HUES6 (cell line): ENCODE measurements around the gene EEF1AKMT3.

Source experiments
- H3K27ac ChIP-seq: 2 replicates; pipeline ENCODE4 v1.7.0; 2013; ENCODE audit warnings: low read depth, mild to moderate bottlenecking, low read length, inconsistent platforms
- H3K27me3 ChIP-seq: 2 replicates; pipeline ENCODE4 v1.6.1; 2013; ENCODE audit warnings: low read length; ENCODE audit not compliant: control insufficient read depth, insufficient read depth
- H3K36me3 ChIP-seq: 2 replicates; pipeline ENCODE4 v1.6.1; 2013; ENCODE audit warnings: low read length; ENCODE audit not compliant: control insufficient read depth, insufficient read depth
- H3K4me1 ChIP-seq: 2 replicates; pipeline ENCODE4 v1.6.1; 2013; ENCODE audit warnings: low read length; ENCODE audit not compliant: control insufficient read depth, insufficient read depth
- H3K4me3 ChIP-seq: 2 replicates; pipeline ENCODE4 v1.5.1; 2013; ENCODE audit warnings: low read depth, low read length
- H3K9ac ChIP-seq: one replicate; pipeline ENCODE4 v1.6.1; 2013; ENCODE audit warnings: mild to moderate bottlenecking, low read length
- H3K9me3 ChIP-seq: 2 replicates; pipeline ENCODE4 v1.6.1; 2013; ENCODE audit warnings: low read depth, low read length; ENCODE audit not compliant: control insufficient read depth, insufficient read depth

EEF1AKMT3 gene

DNA sequence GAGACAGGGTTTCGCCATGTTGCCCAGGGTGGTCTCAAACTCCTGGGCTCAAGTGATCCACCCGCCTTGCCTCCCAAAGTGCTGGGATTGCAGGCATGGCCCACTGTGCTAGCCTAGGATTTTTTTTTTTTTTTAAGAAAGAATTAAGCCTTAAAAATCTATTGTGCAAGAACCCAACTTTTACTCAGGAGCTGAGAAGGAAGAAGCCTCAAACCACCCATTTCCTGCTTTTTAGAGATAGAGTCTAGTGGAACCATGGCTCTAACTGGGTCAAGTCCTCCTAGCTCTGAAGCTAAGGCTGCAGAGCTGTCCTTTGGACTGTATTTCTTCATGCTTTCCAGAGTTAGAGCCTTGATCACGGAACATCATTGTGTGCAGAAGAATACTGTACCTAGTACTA, 8.8 kb downstream of the EEF1AKMT3 start:
- H3K27me3 ChIP-seq, result no peaks in the 10 kb centered on the region
- no peak overlapping the region for H3K27ac ChIP-seq
- no peak overlapping the region for H3K9ac ChIP-seq
- no peak overlapping the region for H3K4me3 ChIP-seq
- H3K9me3 ChIP-seq, result no peaks in the 10 kb centered on the region
- peaks cover 17% of the 10 kb centered on the region for H3K36me3 ChIP-seq
- no peaks in the 10 kb centered on the region for H3K4me1 ChIP-seq

DNA sequence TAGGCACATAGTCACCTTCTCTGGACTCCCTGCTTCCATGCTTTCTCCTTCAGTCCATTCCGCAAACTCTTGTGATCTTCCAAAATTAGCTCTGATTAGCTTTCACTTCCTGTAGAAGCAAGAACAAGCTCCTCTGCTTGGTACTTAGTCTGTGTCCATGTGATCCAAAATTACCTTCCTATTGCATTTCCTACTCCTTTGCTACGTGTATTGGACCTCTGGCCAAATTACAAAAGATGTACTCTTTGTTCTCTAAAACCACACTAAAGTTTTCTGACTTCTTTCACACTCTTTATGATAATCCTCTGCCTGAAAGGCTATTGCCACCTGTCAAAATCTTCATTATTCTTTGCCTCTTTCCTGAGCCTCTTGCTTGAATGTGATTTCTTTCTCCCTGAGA, 9.4 kb downstream of the EEF1AKMT3 start:
- no peaks in the 10 kb centered on the region for H3K9me3 ChIP-seq
- peaks cover 22% of the 10 kb centered on the region for H3K36me3 ChIP-seq
- no peak overlapping the region for H3K27ac ChIP-seq
- H3K27me3 ChIP-seq, result no peaks in the 10 kb centered on the region
- no peak overlapping the region for H3K9ac ChIP-seq
- no peak overlapping the region for H3K4me3 ChIP-seq
- no peaks in the 10 kb centered on the region for H3K4me1 ChIP-seq

DNA sequence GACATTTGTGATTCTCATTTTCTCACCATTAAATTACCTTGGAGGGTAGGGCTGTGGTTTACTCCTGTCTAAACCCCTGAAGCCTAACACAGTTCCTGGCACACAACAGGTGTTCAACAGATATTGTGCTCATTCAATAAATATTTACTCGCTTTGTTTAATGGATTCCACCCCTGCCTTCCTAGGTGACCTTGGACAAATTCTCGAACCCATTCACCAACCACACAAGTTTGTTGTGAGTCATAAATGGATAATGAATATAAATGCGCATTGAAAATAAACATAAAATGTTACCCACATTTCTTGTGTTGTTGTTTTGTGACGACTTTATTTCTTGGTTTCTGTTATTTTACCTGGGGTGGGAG, 9.8 kb downstream of the EEF1AKMT3 start:
- Histone ChIP-seq H3K27ac (no peak overlapping the region), H3K36me3 (peaks cover 27% of the 10 kb centered on the region), H3K4me1 (no peaks in the 10 kb centered on the region), H3K9me3 (no peaks in the 10 kb centered on the region), H3K9ac (no peak overlapping the region), H3K4me3 (peak overlapping the region; percentile 86; the same call in 1 of the 2 replicates), H3K27me3 (no peaks in the 10 kb centered on the region)

DNA sequence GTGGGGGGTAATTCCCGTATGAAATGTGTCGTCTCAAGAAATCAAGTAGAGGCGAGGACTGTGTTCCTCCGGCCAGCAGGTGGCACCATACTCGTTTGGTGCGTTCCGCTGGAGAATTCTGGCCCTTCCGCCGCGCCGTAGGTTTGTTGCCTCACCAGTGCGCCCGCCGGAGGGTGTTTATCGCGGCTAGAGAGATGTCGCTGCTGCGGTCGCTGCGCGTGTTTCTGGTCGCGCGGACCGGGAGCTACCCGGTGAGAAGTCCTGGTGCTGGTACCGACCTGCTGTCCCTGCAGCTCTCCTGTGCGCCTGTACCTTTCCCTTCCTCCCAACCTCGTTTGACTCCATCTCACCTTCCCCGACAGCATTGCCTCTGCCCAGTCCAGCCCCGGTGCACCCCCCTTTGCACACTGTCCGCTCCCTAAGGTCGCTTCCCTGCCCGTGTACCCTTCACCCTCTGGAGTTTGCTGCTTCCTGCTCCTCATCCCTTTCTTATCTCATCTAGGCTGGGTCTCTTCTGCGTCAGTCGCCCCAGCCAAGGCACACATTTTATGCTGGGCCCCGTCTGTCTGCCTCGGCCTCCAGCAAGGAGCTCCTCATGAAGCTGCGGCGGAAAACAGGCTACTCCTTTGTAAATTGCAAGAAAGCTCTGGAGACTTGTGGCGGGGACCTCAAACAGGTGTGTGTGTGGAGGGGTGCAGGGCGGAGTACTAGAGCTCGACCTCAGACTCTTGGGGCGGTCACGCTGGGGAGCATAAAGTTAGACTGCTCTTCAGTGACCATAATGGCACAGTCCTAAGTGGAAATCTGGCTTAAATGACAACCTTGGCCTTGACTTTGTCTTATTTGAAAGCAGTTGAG, 10.4 kb downstream of the EEF1AKMT3 start, which contains the start of gene TSFM:
TSFM (plus strand) TSS at position 180 of the 858 bp plus-strand sequence; CDS start at position 195, 15 bp downstream.
- H3K27ac ChIP-seq, result no peak within 1 kb of the TSS
- no peaks in the 10 kb centered on the region for H3K27me3 ChIP-seq
- H3K4me1 ChIP-seq, result no peaks in the 10 kb centered on the region
- H3K36me3 ChIP-seq, result peaks cover 32% of the 10 kb centered on the region
- H3K9ac ChIP-seq, result peak within 1 kb of the TSS; percentile 81
- peak within 1 kb of the TSS; percentile 86 for H3K4me3 ChIP-seq
- H3K9me3 ChIP-seq, result no peaks in the 10 kb centered on the region

DNA sequence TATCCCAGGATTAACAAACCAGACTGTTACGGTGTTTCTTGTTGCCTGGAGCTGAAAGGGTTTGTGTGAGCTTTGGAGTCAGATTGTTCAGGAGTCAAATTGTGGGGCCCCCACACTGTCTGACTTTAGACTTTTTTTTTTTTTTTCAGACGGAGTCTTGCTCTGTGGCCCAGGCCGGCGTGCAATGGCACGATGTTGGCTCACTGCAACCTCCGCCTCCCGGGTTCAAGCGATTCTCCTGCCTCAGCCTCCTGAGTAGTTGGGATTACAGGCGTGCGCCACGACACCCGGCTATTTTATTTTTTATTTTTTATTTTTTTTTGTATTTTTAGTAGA, 11.0 kb downstream of the EEF1AKMT3 start:
- H3K9ac ChIP-seq, result peak overlapping the region; percentile 81
- H3K36me3 ChIP-seq, result peaks cover 36% of the 10 kb centered on the region
- H3K9me3 ChIP-seq, result no peaks in the 10 kb centered on the region
- H3K27me3 ChIP-seq, result no peaks in the 10 kb centered on the region
- peak overlapping the region; percentile 86 for H3K4me3 ChIP-seq
- H3K27ac ChIP-seq, result no peak overlapping the region
- no peaks in the 10 kb centered on the region for H3K4me1 ChIP-seq

DNA sequence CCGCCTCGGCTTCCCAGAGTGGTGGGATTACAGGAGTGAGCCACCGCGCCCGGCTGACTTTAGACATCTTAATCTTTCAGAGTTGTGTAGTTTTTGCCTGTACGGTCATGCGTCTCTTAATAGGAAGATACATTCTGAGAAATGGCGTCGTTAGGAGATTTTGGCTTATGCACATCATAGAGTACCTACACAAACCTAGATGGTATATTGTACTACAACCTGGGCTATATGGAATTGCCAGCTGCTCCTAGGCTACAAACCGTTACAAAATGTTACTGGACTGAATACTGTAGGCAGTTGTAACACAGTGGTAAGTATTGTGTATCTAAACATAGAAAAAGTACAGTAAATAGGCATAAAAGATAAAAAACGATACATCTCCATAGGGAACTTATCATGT, 11.4 kb downstream of the EEF1AKMT3 start:
- H3K9ac ChIP-seq, result no peak overlapping the region
- 0 out of 2 replicates have a peak overlapping the region, but pooled peaks have one; percentile 16 for H3K4me3 ChIP-seq
- H3K9me3 ChIP-seq, result no peaks in the 10 kb centered on the region
- H3K27me3 ChIP-seq, result no peaks in the 10 kb centered on the region
- peaks cover 39% of the 10 kb centered on the region for H3K36me3 ChIP-seq
- no peaks in the 10 kb centered on the region for H3K4me1 ChIP-seq
- no peak overlapping the region for H3K27ac ChIP-seq

DNA sequence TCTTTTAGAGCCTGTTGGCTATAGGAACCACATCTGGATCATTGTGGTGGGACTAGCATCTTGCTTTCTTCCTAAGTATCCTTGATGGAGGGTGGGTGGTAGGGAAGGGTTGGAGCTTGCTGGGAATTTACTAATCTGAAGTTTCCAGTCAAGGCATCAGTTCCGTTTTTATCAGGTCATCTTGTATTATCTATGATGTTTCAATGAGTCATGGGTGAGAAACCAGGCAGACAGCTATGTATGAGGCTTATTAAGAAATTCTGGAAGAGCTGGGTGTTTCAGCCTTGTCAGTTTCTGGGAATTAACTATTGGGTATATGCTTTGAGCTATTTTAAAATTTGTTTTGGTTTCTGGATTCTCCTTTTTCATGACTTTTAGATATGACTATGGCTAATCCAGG, 21.5 kb downstream of the EEF1AKMT3 start:
- Histone ChIP-seq H3K9ac (no peak overlapping the region), H3K4me1 (no peaks in the 10 kb centered on the region), H3K36me3 (peaks cover 76% of the 10 kb centered on the region), H3K27me3 (no peaks in the 10 kb centered on the region), H3K4me3 (no peak overlapping the region), H3K9me3 (no peaks in the 10 kb centered on the region), H3K27ac (no peak overlapping the region)

DNA sequence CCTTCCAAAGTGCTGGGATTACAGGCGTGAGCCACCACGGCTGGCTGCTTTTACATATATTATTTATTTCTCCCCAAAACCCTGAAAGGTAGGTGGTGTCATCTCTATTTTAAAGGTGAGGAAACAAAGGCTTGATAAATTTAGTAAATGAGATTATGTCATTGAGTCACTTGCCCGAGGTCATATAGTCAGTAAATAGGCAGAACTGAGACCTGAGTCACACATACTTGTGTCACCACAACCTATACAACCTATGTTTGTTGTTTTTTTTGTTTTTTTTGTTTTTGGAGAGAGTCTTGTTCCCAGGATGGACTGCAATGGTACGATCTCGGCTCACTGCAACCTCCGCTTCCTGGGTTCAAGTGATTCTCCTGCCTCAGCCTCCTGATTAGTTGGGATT, 22.9 kb downstream of the EEF1AKMT3 start:
- no peaks in the 10 kb centered on the region for H3K9me3 ChIP-seq
- no peak overlapping the region for H3K9ac ChIP-seq
- H3K27me3 ChIP-seq, result no peaks in the 10 kb centered on the region
- H3K27ac ChIP-seq, result no peak overlapping the region
- H3K4me1 ChIP-seq, result no peaks in the 10 kb centered on the region
- no peak overlapping the region for H3K4me3 ChIP-seq
- peaks cover 67% of the 10 kb centered on the region for H3K36me3 ChIP-seq

DNA sequence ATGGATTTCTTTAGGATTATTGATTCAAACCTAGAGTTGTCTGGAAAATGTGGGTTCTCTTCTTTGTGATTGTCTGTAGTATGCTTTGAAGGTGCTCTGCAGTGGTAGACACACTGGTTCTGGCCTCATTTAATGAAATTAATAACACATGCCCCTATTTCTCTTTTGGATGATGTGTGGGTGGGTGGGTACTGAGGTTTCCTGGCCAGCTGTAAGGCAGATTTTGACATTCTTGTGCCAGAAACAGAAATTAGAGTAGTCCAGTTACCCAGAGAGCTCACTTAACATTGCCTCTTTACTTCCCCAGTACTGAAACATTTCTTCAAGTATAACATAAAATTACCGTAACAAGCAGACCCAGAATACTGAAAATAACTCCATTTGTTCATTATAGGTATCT, 24.6 kb downstream of the EEF1AKMT3 start:
- no peaks in the 10 kb centered on the region for H3K9me3 ChIP-seq
- H3K4me3 ChIP-seq, result no peak overlapping the region
- H3K27ac ChIP-seq, result no peak overlapping the region
- no peaks in the 10 kb centered on the region for H3K27me3 ChIP-seq
- peaks cover 59% of the 10 kb centered on the region for H3K36me3 ChIP-seq
- H3K9ac ChIP-seq, result no peak overlapping the region
- H3K4me1 ChIP-seq, result no peaks in the 10 kb centered on the region

DNA sequence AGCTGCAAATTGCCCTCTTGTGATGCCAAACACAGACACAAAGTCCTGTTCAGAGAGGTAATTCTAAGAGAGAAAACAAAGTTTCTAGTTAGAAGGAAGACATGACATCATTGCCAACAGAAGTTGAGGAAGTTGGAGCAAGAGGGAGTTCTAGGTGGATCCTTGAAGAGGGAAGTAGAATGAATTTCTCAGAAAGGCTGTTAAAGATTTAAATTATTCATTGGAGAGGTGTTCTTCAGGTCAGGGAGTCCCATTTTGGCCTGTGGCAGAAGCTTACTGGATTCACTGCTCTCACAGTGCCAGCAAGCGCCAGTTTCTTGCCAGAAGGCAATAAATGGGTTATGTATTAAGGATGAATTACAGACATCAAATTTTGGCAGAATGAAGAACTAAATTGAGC, 25.5 kb downstream of the EEF1AKMT3 start:
- H3K36me3 ChIP-seq, result peaks cover 54% of the 10 kb centered on the region
- no peak overlapping the region for H3K9ac ChIP-seq
- no peak overlapping the region for H3K4me3 ChIP-seq

DNA sequence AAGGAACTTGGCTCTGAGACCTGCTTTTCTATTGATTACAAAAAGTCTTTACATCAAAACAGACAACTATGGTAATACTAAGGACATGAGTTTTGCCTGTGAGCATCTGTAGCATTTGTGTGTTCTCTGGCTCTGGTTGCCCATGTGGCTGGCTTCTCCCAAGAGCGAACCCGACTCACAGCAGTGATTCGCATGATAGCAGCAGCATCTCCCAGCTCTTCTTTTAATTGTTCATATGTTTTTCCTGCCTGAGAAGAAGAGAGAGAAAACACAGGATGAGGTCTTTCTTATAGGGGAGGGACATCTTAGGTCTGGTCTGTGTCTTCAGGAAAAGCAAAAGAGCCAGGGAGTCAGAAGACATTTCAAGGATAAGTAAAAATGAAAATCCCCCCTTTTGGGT, 28.6 kb downstream of the EEF1AKMT3 start:
- H3K36me3 ChIP-seq, result peaks cover 31% of the 10 kb centered on the region
- no peaks in the 10 kb centered on the region for H3K27me3 ChIP-seq
- no peak overlapping the region for H3K4me3 ChIP-seq
- H3K9ac ChIP-seq, result no peak overlapping the region
- no peaks in the 10 kb centered on the region for H3K9me3 ChIP-seq
- H3K4me1 ChIP-seq, result peaks cover 3% of the 10 kb centered on the region; the same call in 1 of the 2 replicates
- no peak overlapping the region for H3K27ac ChIP-seq

More for the DNA sequence above, 25.5 kb downstream of the EEF1AKMT3 start:
- Histone ChIP-seq H3K27ac (no peak overlapping the region), H3K4me1 (no peaks in the 10 kb centered on the region), H3K27me3 (no peaks in the 10 kb centered on the region), H3K9me3 (no peaks in the 10 kb centered on the region)
